Measurements from ENCODE around the gene KLHL36.

Gene KLHL36

DNA sequence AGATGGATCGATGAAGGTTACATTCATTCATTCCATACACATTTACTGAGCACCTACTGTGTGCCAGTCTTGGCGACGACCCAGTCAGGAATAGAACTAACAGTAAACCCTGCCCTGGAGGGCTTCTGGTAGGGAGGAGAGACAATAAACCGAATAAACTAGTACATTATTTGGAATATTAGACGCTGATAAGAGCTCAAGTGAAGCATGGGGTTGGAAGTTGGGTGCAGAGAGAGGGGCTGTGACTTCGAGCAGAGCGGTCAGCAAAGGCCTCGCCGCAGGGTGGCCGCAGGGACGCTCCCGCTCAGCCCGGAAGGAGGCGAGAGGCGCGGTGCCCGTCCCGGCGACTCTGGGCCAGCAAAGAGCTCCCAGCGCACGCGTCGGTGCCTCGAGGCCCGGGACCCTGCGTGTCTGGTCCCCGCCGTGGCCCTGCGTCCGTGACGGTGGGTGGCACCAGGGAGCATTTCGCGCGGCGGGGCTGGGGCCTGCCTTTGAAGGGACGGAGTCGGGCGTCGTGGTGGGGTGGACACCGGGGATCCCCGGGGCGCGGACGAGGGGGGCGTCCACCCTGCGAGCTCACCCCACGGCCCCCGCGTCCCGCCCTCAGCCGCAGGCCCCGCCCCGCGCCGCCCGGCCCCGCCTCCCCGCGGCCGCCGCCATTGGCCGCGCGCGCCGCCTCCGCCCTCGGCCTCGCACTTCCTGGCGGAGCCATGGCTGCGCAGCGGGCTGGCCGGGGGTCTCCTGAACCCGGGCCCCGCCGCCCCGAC is at the start of gene KLHL36:
Gene KLHL36, plus strand, starts transcription at position 684 of the 767 bp plus-strand sequence. CDS start 2,357 bp downstream, outside the sequence.
- DNase-seq: no peak

DNA sequence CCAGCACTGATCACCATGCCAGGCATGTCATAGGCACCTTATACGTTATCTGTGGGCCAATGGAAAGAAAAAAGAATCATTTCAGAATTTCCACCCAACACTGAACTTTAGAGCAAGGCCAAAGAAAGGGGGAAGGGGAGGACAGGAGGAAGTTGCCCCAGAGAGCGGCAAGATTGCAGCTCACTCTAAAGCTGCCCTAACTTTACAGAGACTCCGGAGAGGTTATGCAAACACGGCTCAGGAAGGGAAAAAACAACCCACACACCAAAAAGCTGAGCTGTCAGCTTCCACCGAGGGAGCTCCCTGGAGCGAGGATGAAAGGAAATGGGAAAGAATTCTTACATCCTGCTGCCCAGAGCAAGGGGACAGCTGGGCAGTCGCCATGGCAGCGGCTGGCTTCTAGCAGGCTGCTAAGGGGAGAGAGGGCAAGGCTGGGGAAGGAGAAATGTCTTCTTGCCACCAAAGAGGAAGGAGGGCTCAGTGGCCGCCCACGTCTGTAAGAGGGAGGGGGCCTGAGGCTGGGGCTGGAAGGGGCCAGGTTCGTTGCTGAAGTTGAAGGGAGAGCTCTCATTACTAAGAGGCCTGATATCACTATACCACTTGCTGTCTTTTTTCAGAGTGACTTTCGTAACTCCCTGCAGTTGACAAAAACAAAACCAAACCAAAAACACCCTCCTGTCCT is 48.6 kb upstream of the KLHL36 start:
- DNase-seq: no peak

DNA sequence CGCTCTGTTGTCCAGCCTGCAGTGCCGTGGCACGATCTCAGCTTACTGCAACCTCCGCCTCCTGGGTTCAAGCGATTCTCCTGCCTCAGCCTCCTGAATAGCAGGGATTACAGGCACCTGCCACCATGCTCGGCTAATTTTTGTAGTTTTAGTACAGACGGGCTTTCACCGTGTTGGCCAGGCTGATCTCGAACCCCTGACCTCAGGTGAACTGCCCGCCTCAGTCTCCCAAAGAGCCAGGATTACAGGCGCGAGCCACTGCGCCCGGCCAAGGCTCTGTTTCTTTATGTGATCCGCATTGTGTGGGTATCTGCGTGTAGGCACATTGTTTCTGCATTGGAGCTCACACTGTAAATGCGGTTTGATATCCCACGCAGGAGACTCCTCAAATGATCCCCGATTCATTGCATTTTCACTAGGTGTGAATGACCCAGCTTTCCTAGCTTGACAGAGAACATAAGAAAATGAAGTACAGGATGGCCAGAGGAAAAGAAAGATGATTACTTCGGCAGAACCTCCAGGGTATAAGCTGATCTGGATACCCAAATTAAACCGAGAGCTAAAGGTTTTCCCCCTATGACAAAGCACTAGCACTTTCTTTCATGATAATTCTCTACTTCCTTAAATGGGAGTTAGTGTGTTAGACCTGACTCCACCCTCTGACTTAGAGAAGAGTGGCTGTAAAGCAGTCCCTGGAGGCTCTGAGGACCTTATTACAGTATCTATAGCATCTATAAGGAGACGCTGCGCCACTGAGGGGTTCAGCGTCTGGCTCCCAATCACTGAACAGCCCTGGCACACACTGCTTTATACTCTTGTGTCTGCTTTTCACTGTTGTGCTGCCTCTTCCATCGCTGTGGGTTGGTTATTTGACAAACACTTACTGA is 47.7 kb upstream of the KLHL36 start:
- no peak for DNase-seq

DNA sequence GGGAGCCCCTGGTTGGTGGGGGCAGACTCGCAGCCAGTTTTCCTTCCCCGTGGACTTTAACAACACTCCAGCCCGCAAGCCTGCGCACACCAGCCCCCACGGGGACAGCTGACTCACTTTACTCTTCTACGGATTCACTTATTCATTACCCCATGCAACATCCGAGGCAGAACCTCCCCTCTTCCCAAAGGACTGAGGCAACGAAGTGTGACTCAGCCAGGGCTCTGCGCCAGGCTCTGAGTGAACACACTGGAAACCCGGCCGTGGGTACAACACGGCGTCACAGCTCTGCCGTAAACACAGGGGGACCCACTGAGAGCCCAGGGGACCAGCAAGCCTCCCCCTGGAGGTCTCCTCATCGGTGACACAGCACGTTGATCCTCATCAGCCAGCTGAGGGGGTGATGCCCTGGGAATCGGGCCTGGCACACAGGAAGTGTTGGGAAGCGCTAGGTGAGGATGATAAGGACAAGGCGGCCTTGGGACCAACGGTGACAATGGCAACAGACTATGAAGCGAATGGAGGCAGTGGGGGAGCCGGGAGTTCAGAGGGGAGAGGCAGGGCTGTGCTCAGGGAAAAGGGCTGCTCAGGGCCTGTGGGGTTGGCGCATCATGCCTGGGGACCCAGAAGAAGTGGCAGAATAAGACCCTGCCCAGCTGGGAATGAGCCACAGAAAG is 45.0 kb upstream of the KLHL36 start:
- DNase-seq: no peak

DNA sequence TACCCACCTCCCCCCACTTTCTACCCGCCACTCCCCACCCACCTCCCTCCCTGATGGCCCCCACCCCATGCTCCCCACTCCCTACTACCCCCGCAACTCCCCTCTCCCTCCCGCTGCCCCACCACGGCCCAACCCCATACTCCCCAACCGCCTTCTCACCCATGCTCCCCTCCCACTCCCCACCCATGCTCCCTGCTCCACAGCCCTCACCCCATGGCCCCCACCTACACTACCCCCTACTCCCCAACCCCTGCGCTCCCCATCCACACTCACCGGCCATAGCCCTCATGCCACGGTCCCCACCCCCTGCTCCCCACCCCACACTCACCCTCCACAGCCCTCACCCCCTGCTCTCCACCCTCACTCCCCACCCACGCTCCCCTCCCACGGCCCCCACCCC is 44.4 kb upstream of the KLHL36 start:
- no peak for DNase-seq

DNA sequence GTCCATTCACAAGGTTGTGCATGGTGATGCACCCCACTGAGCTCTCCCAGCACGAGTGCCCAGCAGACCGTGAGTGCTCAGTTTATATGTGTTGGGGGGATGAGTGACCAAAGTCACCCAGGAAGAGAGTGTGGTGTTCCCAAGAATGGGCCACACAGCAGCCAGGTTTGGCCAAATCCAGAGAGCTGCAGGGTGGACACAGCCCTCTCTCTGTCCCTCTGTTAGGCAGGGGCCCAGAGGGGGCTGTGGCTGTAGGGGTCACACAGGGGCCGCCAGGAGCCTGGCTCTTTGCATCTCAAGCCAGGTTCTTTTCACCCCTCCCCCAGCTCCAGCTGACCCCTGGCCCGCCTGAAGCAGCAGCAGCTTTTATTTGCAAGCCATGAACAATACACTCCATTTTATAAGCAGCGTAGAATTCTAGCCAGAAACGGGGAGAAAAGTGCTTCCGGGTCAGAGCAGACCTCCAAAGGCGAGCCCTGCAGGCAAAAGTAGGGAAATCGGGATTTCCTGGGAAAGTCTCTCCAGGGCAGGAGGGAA is 43.8 kb upstream of the KLHL36 start:
- DNase-seq: no peak

DNA sequence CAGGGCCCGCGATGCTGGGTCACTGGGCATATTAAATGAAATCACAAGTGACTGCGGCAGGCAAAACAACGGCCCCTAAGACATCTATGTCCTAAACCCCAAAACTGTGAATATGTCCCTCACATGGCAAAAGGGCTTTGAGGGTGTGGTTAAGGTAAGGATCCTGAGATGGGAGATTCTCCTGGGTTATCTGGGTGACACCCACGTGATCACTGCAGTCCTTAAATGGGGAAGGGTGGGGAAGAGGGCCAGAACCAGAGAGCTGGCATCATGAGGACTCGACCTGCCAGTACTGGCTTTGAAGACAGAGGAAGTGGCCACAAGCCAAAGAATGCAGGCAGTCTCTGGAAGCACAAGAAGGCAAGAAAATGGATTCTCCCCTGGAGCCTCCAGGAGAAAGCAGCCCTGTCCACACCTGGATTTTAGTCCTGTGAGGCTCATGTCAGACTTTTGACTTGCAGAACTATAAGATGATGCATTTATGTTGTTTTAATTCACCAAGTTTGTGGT is 42.9 kb upstream of the KLHL36 start:
- DNase-seq: no peak

DNA sequence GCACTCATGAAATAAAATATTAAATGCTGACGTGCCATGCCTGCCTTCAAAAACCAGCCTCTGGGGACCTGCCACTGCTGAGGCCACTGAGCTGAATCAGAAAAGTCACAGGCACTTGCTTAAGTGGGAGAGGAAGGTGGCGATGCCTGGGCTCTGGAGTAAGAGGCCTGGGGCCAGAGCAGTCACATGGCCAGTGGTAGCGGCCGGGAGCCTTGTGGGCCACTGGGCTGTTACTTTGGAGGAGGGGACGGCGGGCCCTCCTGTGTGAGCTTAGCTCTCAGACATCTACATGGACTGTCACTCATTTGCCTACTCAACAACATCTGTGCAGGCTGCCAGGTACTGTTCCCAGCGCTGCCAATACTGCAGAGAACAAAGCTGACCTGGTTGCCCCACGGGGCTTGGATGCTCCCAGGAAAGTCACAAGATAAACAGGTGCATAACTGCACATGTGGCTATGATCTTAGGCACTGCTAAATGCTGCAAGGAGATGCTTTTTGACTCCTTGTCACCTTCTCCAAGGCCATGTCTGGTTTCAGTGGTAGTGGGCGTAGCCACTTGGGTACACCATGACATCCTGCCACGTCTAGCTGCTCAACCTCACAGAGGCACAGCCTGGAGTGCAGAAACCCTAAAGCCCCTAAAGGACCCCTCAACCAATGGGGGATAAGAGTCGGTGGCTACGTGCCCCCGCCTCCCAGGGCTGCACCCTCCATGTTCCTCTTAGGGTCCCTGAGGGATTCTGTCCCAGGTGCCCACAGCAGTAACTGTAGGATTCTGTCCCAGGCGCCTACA is 42.0 kb upstream of the KLHL36 start:
- DNase-seq: no peak

DNA sequence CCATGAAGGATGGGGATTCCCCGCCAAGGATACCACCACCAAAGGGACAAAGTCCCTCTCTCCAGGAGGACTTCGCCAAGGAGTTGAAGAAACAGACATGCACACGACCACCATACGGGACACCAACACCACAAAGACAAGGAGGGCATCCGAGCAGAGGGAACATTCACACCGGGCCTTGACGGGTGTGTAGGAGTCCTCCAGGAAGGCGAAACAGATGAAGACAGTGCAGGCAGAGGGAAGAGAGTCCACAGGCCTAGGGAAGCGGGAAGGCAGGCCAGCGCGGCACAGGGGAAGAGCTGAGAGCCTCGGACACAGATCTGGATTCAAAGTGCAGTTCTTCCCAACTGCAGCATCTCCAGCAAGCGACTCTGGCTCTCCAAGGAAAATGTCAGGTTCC is 41.2 kb upstream of the KLHL36 start:
- DNase-seq: no peak

DNA sequence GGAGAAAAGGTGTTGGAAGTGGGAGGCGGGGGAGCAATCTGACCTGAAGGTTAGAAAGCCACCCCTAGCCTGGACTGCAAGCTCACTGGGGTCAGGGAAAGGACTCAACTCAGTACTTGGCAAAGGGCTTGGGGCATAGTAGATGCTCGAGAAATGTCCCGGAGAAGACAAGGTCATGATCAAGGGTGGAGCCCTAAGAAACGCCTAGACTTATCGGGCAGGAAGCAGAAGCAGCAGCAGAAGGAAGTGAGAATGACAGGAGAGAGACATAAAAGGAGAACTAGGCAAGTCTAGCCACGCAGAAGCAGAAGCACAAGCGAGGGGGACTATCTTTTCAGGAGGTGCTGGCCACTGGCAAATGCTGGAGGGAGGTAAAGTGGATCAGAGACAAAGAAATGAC is 40.6 kb upstream of the KLHL36 start:
- no peak for DNase-seq

DNA sequence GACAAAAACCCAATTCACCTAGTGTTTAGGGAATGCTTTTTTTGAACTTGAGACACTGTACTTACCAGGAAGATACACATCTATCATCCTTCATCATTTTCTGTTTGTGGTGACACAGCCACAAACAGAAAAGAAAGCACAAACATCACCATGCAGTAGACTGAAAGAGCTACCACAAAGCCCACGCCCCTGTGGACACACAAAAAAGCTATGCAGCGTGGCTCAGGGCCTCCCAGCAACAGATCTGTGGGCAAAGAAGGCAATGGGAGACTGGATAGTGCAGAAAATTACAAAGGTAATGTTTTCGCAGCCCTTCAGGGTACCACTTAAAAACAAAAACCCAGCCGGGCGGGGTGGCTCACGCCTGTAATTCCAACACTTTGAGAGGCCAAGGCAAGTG is 40.0 kb upstream of the KLHL36 start:
- DNase-seq: no peak

DNA sequence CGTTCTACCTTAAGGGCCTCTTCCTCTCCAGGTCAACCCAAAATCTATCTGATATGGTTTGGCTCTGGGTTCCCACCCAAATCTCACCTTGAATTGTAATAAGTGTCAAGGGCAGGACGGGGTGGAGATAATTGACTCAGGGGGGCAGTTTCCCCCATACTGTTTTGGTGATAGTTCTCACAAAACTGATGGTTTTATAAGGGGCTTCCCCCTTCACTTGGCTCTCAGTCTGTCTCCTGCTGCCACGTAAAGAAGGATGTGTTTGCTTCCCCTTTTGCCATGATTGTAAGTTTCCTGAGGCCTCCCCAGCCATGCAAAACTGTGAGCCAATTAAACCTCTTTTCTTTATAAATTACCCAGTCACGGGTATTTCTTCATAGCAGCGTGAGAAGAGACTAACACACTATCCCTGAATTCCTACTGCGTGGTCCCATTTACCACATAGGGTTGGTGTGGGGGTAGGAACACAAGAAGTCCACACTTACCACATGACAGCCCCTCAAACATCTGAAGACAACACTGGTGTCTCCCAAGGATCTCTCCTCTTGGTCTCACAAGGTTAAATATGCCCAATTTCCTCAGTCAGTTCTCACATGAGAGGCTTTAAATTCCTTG is 38.6 kb upstream of the KLHL36 start:
- DNase-seq: no peak

DNA sequence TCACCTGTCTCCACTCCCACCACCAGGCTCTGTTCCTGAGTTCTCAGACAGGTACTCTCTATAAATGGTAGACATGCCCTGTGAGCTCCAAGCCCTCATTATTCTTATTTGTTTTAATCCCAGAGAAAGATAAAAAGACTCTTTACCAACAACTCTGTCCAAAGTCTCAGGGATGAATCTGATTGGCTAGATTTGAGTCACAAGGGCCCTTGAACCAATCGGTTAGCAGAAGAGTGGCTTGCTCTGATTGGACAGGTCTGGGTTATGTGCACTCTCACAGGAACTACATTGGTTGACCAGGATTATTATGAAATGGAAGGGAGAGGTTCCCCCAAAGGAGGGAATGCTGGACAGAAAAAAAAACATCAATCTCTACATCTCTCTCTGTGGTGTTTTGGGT is 37.9 kb upstream of the KLHL36 start:
- no peak for DNase-seq

DNA sequence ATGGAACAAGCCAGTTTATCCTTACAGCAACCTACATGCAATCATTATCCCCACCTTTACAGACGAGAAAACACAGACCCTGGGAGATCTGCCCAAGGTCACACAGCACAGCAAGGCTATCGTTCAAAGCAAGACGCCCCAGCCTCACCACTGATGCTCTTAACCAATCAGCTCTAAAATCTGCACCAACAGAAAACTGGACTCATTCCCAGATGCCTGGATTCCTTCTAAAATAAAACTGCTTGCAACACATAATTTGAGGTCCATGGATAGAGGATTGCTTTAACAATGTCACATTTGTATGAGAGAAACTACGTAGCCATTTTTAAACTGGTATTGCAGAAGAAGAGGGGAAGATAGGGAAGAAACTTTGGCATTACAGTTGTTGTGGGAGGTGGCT is 37.3 kb upstream of the KLHL36 start:
- no peak for DNase-seq

DNA sequence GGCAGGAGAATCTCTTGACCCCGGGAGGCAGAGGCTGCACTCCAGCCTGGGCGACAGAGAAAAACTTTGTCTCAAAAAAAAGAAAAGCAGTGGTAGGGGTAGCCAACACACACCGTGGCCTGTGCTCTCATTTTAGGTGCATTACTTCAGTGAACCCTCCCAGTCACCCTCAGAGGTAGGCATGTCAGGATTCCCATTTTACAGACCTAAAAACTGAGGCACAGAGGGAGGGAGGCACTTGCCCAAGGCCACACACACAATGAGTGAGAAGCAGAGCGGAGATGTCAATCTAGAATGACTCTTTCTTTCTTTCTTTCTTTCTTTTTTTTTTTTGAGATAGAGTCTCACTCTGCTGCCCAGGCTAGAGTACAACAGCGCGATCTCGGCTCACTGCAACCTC is 35.6 kb upstream of the KLHL36 start:
- no peak for DNase-seq

DNA sequence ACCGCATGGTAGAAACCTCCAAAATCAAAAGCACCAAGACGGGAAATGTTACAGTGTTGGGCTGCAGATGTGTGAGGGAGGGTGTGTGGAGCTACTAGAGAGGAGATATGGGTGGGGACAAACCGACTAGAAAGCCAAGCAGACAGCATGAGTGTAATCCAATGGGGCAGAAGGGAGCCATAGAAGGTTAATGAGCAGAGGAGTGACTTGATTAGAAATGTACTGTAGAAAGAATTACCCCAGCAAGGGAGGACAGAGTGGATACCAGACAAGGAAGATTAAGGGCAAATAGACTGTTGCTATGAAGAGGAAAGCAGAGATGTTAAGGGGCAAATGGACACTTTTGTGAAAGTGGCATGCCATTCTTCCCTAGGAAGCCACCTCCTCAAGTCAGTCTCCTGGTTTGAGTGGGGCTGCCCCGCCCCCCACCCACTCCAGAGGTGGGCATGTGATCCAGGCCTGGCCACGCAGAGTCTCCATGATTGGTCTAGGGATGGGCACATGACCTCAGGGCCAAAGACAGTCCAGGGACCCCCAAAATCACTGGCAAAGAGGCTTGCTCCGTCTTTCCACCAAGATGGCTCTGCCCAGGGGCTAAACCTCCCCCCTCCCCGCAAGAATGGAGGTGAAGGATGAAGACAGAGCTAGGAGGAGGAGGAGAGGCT is 34.8 kb upstream of the KLHL36 start:
- DNase-seq: no peak

DNA sequence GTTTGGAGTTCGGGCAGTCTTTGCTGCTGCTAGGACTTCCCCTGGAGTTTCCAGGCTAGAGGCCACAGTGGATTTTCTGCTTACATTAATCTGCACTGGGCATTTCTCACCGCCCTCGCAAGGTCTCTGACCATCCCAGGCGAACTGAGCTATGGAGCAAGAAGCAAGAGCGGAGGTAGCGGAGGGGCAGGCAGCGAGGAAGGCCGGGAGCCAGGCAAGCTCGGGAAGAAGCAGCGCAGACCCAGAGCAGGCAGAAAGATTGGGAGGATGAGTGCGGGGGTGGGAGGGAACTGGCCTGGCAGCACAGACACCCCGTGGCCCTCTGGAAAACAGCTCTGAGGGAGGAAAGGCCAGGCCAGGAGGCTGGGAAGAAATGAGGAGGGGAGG is 34.2 kb upstream of the KLHL36 start:
- DNase-seq: no peak

DNA sequence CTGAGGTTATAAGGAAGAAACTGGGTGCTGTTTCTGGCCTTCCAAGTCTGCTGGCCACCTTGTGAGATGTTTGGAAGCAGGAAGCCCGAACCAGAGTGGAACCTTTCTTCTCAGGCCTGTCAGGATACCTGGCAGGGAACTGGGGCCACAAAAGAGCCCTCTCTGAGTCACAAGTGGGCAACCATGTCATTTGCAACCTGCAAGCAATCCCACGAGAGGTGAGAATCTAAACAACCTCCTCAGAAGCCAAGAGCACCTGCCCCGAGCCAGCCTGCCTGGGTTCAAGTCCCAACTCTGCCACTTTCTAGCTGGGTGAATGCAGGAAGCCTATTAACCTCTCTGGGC is 33.7 kb upstream of the KLHL36 start:
- no peak for DNase-seq

DNA sequence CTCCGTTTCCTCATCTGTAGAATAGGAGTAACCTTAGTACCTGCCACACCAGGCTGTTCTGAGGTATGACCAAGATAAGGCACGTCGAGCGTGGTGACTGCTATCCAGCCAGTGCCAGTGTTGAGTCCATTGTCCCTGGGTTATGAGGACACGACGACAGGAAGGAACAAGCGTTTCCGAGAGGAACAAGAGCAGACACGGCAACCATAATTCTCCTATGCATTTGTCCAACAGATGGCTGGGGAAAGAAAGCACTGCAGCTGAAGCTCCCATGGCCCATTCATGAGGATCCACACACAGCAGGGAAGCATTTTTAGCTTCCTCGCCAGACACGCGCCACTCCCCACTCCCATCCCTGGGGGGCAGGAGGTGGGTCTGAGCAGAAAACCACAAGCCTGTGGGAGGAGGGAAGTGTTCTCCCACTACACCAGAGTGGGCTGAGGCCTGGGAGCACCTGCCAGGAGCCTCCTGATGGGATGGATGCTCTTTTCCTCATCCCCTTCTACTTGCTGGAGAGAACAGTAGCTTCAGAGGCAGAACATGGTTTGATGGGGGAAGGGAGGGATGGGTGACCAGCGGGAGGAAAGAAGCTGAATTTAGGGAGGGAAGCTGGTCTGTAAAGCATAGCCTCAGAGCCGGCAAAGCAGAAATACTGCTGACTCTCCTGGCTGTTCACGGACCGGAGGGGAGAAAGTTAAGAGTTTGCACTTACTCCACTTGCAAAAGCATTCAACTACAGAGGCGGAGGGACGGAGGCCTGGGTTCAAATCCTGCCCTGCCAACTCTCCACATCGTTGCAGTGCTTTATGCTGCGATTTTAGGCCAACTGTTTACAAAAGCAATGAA is 33.1 kb upstream of the KLHL36 start:
- no peak for DNase-seq

DNA sequence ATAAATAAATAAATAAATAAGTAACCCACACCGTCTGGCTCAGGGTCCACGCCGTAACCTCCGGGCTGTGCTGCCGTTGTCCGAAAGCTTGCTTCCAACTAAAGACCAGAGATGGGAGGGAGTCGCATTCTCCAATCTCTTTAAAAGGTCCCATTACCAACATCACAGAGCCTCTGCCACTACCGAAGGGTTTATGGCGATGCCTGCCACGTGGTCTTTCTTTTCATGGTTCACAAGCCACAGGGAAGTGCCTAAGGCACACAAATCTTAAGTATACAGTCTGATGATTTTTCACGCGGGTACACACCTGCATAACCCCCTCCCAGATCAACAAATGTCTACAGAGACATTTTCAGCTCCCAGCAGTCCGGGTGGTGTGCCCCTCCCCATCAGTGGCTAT is 31.8 kb upstream of the KLHL36 start:
- no peak for DNase-seq
